ENCODE data around the gene DCAF10.

- TF ChIP-seq CTCF (IDR thresholded peaks at IDR 0.05; ENCODE audit: poor library complexity, severe bottlenecking) (no peak), POLR2AphosphoS5 (IDR thresholded peaks at IDR 0.05) (no peak), REST (IDR thresholded peaks at IDR 0.05; ENCODE audit: borderline replicate concordance) (no peak), SMC3 (conservative IDR thresholded peaks at IDR 0.05; ENCODE audit: poor library complexity) (no peak), MXI1 (conservative IDR thresholded peaks at IDR 0.05; ENCODE audit: poor library complexity, severe bottlenecking) (no peak), EP300 (conservative IDR thresholded peaks at IDR 0.05; ENCODE audit: poor library complexity, severe bottlenecking) (no peak)
Measured at GRCh38 chr9:37839496-37840461, 39.2 kb downstream of the DCAF10 start.

Data from neural cell (in vitro differentiated cells).